ENCODE results near the gene ZNF782. TPM values are rescaled to one million over a fixed set of nuclear protein-coding genes. Genes with fewer than 3 reads are reported as not detected.

The ZNF782 gene
- 4.0 and 5.5 TPM in 2 replicates for total RNA-seq

GRCh38 chr9:96853781-96854650 lies at the start of gene ZNF782:
Gene ZNF782, minus strand, starts transcription at chr9:96854514. Its CDS starts 2,553 bp downstream, at chr9:96851961.

Other genes with a start within 250 kb of the ZNF782 start
- 26.2 and 41.9 TPM in 2 replicates for gene CDC14B, start 234.7 kb downstream of the ZNF782 start, total RNA-seq
- 29.7 and 56.6 TPM in 2 replicates for gene PRXL2C, start 199.2 kb downstream of the ZNF782 start, total RNA-seq
- gene ZNF510, start 76.4 kb downstream of the ZNF782 start, total RNA-seq: 12.5 TPM in 2 replicates
- gene NUTM2G, start 74.3 kb upstream of the ZNF782 start, total RNA-seq: not detected in 2 replicates
- 0.20 TPM in 1 of 2 replicates, not detected in the other for gene CTSV, start 184.6 kb upstream of the ZNF782 start, total RNA-seq